Measurements from ENCODE around the gene GAST. TPM values are rescaled to one million over a fixed set of nuclear protein-coding genes. Genes with fewer than 3 reads are reported as not detected.

Gene GAST
- total RNA-seq, 2 donors from 2014 or later = not detected

DNA sequence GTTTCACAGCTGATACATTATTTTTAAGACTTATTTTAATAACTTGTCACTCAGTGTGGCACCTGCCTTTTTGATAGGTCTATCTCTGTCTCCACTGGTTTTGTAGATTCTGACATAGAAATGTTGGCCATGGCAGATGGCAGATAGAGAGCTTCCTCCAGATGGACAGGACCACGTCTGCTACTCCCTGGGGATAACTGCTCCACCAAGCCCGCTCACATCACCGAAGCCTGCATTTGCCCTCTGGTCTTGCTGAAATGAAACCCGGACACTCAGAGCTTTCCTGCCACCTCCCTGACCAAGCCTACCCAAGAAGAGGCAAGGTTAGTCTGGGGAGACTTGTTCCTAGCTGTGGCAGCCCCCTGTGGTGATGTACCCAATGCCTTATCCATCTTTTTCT, 38.7 kb downstream of the GAST start:
- DNase-seq = no peak
- no peaks in the 10 kb centered on the region for H3K36me3 Mint-ChIP-seq (ENCODE audit: insufficient read depth in 2 of 2)
- H3K27ac Mint-ChIP-seq = no peak overlapping the region
- H3K4me1 Mint-ChIP-seq (ENCODE audit: low read depth) = no peaks in the 10 kb centered on the region
- no peak for ATAC-seq (replicated peaks in 1 of 2)
- H3K9me3 Mint-ChIP-seq = no peaks in the 10 kb centered on the region
- no peak overlapping the region for H3K4me3 Mint-ChIP-seq
- H3K27me3 Mint-ChIP-seq (ENCODE audit: low read depth) = peaks cover 5% of the 10 kb centered on the region

GRCh38 chr17:41751288-41751687, 39.2 kb downstream of the GAST start:
- H3K9me3 Mint-ChIP-seq = no peaks in the 10 kb centered on the region
- no peak overlapping the region for H3K4me3 Mint-ChIP-seq
- peaks cover 4% of the 10 kb centered on the region for H3K27me3 Mint-ChIP-seq (ENCODE audit: low read depth)
- ATAC-seq (replicated peaks in 1 of 2) = no peak
- H3K36me3 Mint-ChIP-seq (ENCODE audit: insufficient read depth in 2 of 2) = no peaks in the 10 kb centered on the region
- H3K4me1 Mint-ChIP-seq (ENCODE audit: low read depth) = no peaks in the 10 kb centered on the region
- no peak for DNase-seq
- no peak overlapping the region for H3K27ac Mint-ChIP-seq

DNA sequence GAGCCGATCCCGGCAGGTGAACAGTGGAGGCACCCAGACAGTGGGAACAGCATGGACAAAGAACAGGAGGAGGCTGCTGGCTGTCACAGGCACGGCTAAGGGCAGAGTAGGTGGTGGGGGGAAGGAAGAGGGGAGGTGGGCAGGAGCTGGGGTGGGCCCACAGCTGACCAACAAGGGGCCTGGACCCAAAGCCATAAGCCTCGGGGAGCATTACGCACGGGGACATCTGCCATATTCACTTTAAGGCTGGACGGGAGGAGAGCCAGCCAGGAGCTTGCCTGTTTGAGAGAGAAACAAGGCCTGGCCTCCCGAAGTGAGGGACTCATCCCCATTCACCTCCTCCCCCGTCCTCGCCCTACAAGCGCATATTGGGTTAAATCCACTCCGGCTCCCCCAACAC, 41.9 kb downstream of the GAST start:
- H3K36me3 Mint-ChIP-seq (ENCODE audit: insufficient read depth in 2 of 2) = no peaks in the 10 kb centered on the region
- DNase-seq = no peak
- no peaks in the 10 kb centered on the region for H3K4me1 Mint-ChIP-seq (ENCODE audit: low read depth)
- H3K9me3 Mint-ChIP-seq = no peaks in the 10 kb centered on the region
- H3K4me3 Mint-ChIP-seq = no peak overlapping the region
- H3K27me3 Mint-ChIP-seq (ENCODE audit: low read depth) = no peaks in the 10 kb centered on the region
- no peak overlapping the region for H3K27ac Mint-ChIP-seq
- ATAC-seq (replicated peaks in 1 of 2) = no peak

DNA sequence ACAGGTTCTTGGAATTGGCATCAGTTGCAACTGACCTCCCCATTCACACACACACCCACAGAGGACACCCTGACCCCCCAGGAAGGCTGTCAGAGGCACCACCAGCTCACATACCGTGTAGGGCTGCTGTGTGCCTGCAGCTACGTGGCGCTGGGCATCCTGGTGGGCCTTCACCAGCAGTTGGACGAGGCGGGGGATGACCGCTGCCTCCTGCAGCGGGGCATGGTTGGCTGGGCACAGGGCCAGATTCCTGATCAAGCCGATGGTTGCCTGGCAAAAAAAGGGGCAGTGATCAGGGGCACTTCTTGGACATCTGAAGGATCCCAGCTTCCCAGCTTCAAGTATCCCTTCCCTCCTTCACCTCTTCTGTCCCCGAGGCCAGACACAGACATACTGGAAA, 46.5 kb downstream of the GAST start:
- DNase-seq (no peak), ATAC-seq (replicated peaks in 1 of 2) (no peak)
- H3K36me3 Mint-ChIP-seq (ENCODE audit: insufficient read depth in 2 of 2) = no peaks in the 10 kb centered on the region
- no peaks in the 10 kb centered on the region for H3K4me1 Mint-ChIP-seq (ENCODE audit: low read depth)
- no peaks in the 10 kb centered on the region for H3K27me3 Mint-ChIP-seq (ENCODE audit: low read depth)
- H3K9me3 Mint-ChIP-seq = no peaks in the 10 kb centered on the region
- no peak overlapping the region for H3K4me3 Mint-ChIP-seq
- no peak overlapping the region for H3K27ac Mint-ChIP-seq

- H3K27ac Mint-ChIP-seq = no peak overlapping the region
- H3K27me3 Mint-ChIP-seq (ENCODE audit: low read depth) = no peaks in the 10 kb centered on the region
- no peaks in the 10 kb centered on the region for H3K9me3 Mint-ChIP-seq
- ATAC-seq (replicated peaks in 1 of 2) = no peak
- H3K4me3 Mint-ChIP-seq = no peak overlapping the region
- no peaks in the 10 kb centered on the region for H3K36me3 Mint-ChIP-seq (ENCODE audit: insufficient read depth in 2 of 2)
- H3K4me1 Mint-ChIP-seq (ENCODE audit: low read depth) = no peaks in the 10 kb centered on the region
- no peak for DNase-seq
Observed at GRCh38 chr17:41760878-41761277, 48.7 kb downstream of the GAST start.

GRCh38 chr17:41762391-41762790, 50.3 kb downstream of the GAST start:
- Mint-ChIP-seq H3K4me3 (no peak overlapping the region), H3K9me3 (no peaks in the 10 kb centered on the region), H3K27me3 (ENCODE audit: low read depth) (no peaks in the 10 kb centered on the region), H3K36me3 (ENCODE audit: insufficient read depth in 2 of 2) (no peaks in the 10 kb centered on the region), H3K4me1 (ENCODE audit: low read depth) (no peaks in the 10 kb centered on the region), H3K27ac (no peak overlapping the region)
- no peak for DNase-seq
- ATAC-seq (replicated peaks in 1 of 2) = no peak

DNA sequence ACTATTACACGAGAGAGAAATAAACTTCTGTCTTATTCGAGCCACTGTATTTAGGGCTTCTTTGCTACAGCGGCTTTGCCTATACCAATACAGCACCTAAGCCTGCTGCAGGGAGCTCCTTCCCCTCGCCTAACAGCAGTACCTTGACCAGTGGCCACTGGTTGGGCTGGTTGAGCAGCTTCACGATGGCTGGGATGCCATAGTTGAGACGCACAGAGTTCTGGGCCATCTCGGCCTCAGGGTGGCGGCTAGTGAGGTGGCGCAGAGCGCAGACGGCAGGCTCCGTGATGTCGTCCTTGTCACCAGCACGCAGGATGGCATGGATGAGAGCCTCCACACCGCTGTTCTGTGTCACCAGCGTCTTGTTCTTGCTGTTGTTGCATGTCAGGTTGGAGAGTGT, 50.7 kb downstream of the GAST start:
- Mint-ChIP-seq H3K4me3 (no peak overlapping the region), H3K27me3 (ENCODE audit: low read depth) (no peaks in the 10 kb centered on the region), H3K27ac (no peak overlapping the region), H3K4me1 (ENCODE audit: low read depth) (no peaks in the 10 kb centered on the region), H3K9me3 (no peaks in the 10 kb centered on the region), H3K36me3 (ENCODE audit: insufficient read depth in 2 of 2) (no peaks in the 10 kb centered on the region)
- DNase-seq = no peak
- ATAC-seq (replicated peaks in 1 of 2) = no peak

- Mint-ChIP-seq H3K4me1 (ENCODE audit: low read depth) (no peaks in the 10 kb centered on the region), H3K27me3 (ENCODE audit: low read depth) (no peaks in the 10 kb centered on the region), H3K4me3 (no peak overlapping the region), H3K9me3 (no peaks in the 10 kb centered on the region), H3K36me3 (ENCODE audit: insufficient read depth in 2 of 2) (no peaks in the 10 kb centered on the region), H3K27ac (no peak overlapping the region)
- ATAC-seq (replicated peaks in 1 of 2) = no peak
- no peak for DNase-seq
Observed at GRCh38 chr17:41763327-41763726, 51.2 kb downstream of the GAST start.

Other genes starting within 250 kb of the GAST start
- not detected for gene KRT32, start 244.9 kb upstream of the GAST start, total RNA-seq
- gene KRT35, start 231.2 kb upstream of the GAST start, total RNA-seq = not detected
- gene KRT36, start 222.4 kb upstream of the GAST start, total RNA-seq = not detected
- gene KRT13, start 206.7 kb upstream of the GAST start, total RNA-seq = not detected
- gene KRT15, start 193.4 kb upstream of the GAST start, total RNA-seq = not detected
- not detected for gene KRT19, start 184.0 kb upstream of the GAST start, total RNA-seq
- gene KRT9, start 140.3 kb upstream of the GAST start, total RNA-seq = not detected
- gene KRT14, start 125.4 kb upstream of the GAST start, total RNA-seq = not detected
- not detected for gene KRT16, start 99.6 kb upstream of the GAST start, total RNA-seq
- gene KRT17, start 87.8 kb upstream of the GAST start, total RNA-seq = under 1 TPM in 1 of 2 donors, not detected in 1; 0.63 TPM
- 1,000 to 10,000 TPM; 2,404 to 2,458 TPM for gene EIF1, start 23.4 kb upstream of the GAST start, total RNA-seq
- under 1 TPM; 0.17 to 0.21 TPM for gene HAP1, start 22.3 kb downstream of the GAST start, total RNA-seq
- under 1 TPM; 0.86 to 0.99 TPM for gene JUP, start 74.4 kb downstream of the GAST start, total RNA-seq
- 1 to 10 TPM; 3.4 to 3.8 TPM for gene P3H4, start 99.6 kb downstream of the GAST start, total RNA-seq
- 1 to 10 TPM; 3.2 TPM for gene FKBP10, start 100.7 kb downstream of the GAST start, total RNA-seq
- gene NT5C3B, start 123.9 kb downstream of the GAST start, total RNA-seq = 10 to 100 TPM; 34.9 to 49.5 TPM
- under 1 TPM in 1 of 2 donors, not detected in 1; 0.36 TPM for gene KLHL10, start 125.5 kb downstream of the GAST start, total RNA-seq
- gene KLHL11, start 153.1 kb downstream of the GAST start, total RNA-seq = 10 to 100 TPM; 17.6 to 24.4 TPM
- 100 to 1,000 TPM; 124 to 129 TPM for gene ACLY, start 206.6 kb downstream of the GAST start, total RNA-seq
- gene ODAD4, start 218.3 kb downstream of the GAST start, total RNA-seq = 1 to 10 TPM in 1 of 2 donors, under 1 TPM in 1; 0.72 to 1.6 TPM